ENCODE measurements around the gene PPP2R3A. TPM values are rescaled to one million over a fixed set of nuclear protein-coding genes. Genes with fewer than 3 reads are reported as not detected.
"Not testable (repeated sequence)": the region's sequence is repeated elsewhere in the genome, so short reads cannot be mapped to it uniquely, and the experiment has no call there.

The PPP2R3A gene
- total and polyA plus RNA-seq, 2 of the 13 experiments (the other 11 are each of a cell fraction or from before 2014, with no cell fraction given), result 0.07 to 0.12 TPM

DNA sequence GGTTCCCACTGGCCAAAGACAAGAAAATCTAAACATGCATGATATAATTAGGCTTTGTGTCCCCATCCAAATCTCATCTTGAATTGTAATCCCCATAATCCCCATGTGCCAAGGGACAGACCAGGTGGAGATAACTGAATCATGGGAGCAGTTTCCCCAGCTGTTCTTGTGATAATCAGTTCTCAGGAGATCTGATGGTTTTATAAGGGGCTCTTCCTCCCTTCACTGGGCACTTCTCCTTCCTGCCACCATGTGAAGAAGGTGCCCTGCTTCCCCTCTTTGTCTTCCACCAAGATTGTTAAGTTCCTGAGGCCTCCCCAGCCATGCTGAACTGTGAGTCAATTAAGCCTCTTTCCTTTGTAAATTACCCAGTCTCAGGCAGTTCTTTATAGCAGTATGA lies 198.1 kb downstream of the PPP2R3A start:
- Histone ChIP-seq H3K4me1 (ENCODE audit: insufficient read depth, low read length) (peaks cover 15% of the 10 kb centered on the region), H3K79me2 (ENCODE audit: insufficient read depth, low read length) (peaks cover 96% of the 10 kb centered on the region), H4K20me1 (ENCODE audit: insufficient read depth, low read length) (peaks cover 67% of the 10 kb centered on the region)
- in situ Hi-C loops (cut with HindIII; ENCODE audit: extremely low pct_ligation_motif_present, low pct_unique_long_range_greater_than_20kb); CTCF ChIA-PET (ENCODE audit: low intra/inter-chr PET ratio, low total read pairs); POLR2A ChIA-PET; H3K4me3 ChIP-seq (replicated peaks in 1 of 3; ENCODE audit: insufficient read depth in 1 of 3, low read depth in 2 of 3, low read length in 3 of 3); intact Hi-C loops (cut with micrococcal nuclease; ENCODE audit: unreplicated experiment); H3K36me3 ChIP-seq (replicated peaks in 1 of 2; ENCODE audit: control insufficient read depth in 1 of 2, insufficient read depth in 2 of 2, low read length in 2 of 2); H3K9me3 ChIP-seq (ENCODE audit: low read length); H2AFZ ChIP-seq (ENCODE audit: low read length); FAIRE-seq; BruUV-seq (replicated peaks); H3K9ac ChIP-seq (ENCODE audit: insufficient read depth, low read depth, low read length); DNase-seq (ENCODE audit: low spot score); H3K4me2 ChIP-seq (ENCODE audit: low read depth, low read length); H3K27me3 ChIP-seq (ENCODE audit: control insufficient read depth in 1 of 2, insufficient read depth in 2 of 2, low read length in 2 of 2); ATAC-seq; H3K27ac ChIP-seq (ENCODE audit: extremely low read length, insufficient read depth, low read length): not testable (repeated sequence)

DNA sequence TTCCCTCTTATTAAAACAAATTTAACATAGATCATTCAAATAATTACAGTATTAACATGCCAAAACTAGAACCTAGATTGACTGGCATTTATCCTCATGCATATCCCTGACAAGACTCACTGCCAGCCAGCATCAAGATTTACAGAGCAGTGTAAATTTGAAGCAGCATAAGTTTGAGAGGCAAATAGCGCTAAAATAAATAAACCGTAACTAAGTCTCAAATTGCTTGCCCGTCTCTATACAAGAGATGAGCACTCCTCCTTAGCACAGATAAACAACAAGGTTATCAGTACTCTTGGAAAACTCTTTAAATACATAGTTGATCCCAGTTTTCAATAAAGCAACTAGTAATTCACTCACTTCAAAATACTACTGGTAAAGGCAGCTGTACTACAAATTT lies 201.0 kb downstream of the PPP2R3A start:
- Histone ChIP-seq H3K9me3 (ENCODE audit: low read length) (no peaks in the 10 kb centered on the region), H3K27me3 (ENCODE audit: control insufficient read depth in 1 of 2, insufficient read depth in 2 of 2, low read length in 2 of 2) (no peaks in the 10 kb centered on the region), H3K4me1 (ENCODE audit: insufficient read depth, low read length) (peaks cover 15% of the 10 kb centered on the region), H4K20me1 (ENCODE audit: insufficient read depth, low read length) (peaks cover 66% of the 10 kb centered on the region), H3K27ac (ENCODE audit: extremely low read length, insufficient read depth, low read length) (no peak overlapping the region), H3K4me3 (replicated peaks in 1 of 3; ENCODE audit: insufficient read depth in 1 of 3, low read depth in 2 of 3, low read length in 3 of 3) (no peak overlapping the region), H3K4me2 (ENCODE audit: low read depth, low read length) (no peak overlapping the region), H3K9ac (ENCODE audit: insufficient read depth, low read depth, low read length) (no peak overlapping the region), H3K36me3 (replicated peaks in 1 of 2; ENCODE audit: control insufficient read depth in 1 of 2, insufficient read depth in 2 of 2, low read length in 2 of 2) (no peaks in the 10 kb centered on the region), H3K79me2 (ENCODE audit: insufficient read depth, low read length) (peaks cover 94% of the 10 kb centered on the region), H2AFZ (ENCODE audit: low read length) (no peak overlapping the region)
- WGBS (ENCODE audit: low lambda C conversion rate), result 91% methylated on average over 3 of the region's 3 CpGs
- TF ChIP-seq TBX3 (IDR thresholded peaks at IDR 0.05; ENCODE audit: borderline replicate concordance) (no peak), DNMT1 (CRISPR knock-in tag; IDR thresholded peaks at IDR 0.05) (no peak), CC2D1A (CRISPR knock-in tag; IDR thresholded peaks at IDR 0.05) (no peak), GFI1 (CRISPR knock-in tag; IDR thresholded peaks at IDR 0.05; ENCODE audit: borderline replicate concordance) (no peak), ZNF564 (CRISPR knock-in tag; IDR thresholded peaks at IDR 0.05) (no peak), SOX13 (IDR thresholded peaks at IDR 0.05) (no peak), SOX13 (CRISPR knock-in tag; conservative IDR thresholded peaks at IDR 0.05 in 1 of 2, IDR thresholded peaks at IDR 0.05 in 1 of 2) (no peak), ZNF660 (CRISPR knock-in tag; IDR thresholded peaks at IDR 0.05; ENCODE audit: borderline replicate concordance, low read depth) (no peak)
- TF ChIP-seq, protein P1, sequence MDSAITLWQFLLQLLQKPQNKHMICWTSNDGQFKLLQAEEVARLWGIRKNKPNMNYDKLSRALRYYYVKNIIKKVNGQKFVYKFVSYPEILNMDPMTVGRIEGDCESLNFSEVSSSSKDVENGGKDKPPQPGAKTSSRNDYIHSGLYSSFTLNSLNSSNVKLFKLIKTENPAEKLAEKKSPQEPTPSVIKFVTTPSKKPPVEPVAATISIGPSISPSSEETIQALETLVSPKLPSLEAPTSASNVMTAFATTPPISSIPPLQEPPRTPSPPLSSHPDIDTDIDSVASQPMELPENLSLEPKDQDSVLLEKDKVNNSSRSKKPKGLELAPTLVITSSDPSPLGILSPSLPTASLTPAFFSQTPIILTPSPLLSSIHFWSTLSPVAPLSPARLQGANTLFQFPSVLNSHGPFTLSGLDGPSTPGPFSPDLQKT (CRISPR knock-in tag; IDR thresholded peaks at IDR 0.05; ENCODE audit: borderline replicate concordance), result no peak
- TF ChIP-seq, protein P2, sequence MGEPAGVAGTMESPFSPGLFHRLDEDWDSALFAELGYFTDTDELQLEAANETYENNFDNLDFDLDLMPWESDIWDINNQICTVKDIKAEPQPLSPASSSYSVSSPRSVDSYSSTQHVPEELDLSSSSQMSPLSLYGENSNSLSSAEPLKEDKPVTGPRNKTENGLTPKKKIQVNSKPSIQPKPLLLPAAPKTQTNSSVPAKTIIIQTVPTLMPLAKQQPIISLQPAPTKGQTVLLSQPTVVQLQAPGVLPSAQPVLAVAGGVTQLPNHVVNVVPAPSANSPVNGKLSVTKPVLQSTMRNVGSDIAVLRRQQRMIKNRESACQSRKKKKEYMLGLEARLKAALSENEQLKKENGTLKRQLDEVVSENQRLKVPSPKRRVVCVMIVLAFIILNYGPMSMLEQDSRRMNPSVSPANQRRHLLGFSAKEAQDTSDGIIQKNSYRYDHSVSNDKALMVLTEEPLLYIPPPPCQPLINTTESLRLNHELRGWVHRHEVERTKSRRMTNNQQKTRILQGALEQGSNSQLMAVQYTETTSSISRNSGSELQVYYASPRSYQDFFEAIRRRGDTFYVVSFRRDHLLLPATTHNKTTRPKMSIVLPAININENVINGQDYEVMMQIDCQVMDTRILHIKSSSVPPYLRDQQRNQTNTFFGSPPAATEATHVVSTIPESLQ (CRISPR knock-in tag; conservative IDR thresholded peaks at IDR 0.05), result no peak
- TF ChIP-seq, protein P3, sequence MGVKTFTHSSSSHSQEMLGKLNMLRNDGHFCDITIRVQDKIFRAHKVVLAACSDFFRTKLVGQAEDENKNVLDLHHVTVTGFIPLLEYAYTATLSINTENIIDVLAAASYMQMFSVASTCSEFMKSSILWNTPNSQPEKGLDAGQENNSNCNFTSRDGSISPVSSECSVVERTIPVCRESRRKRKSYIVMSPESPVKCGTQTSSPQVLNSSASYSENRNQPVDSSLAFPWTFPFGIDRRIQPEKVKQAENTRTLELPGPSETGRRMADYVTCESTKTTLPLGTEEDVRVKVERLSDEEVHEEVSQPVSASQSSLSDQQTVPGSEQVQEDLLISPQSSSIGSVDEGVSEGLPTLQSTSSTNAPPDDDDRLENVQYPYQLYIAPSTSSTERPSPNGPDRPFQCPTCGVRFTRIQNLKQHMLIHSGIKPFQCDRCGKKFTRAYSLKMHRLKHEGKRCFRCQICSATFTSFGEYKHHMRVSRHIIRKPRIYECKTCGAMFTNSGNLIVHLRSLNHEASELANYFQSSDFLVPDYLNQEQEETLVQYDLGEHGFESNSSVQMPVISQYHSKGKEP (CRISPR knock-in tag; IDR thresholded peaks at IDR 0.05), result no peak
- FAIRE-seq (no peak), DNase-seq (ENCODE audit: low spot score) (no peak), ATAC-seq (no peak)
- in situ Hi-C loops (cut with HindIII; ENCODE audit: extremely low pct_ligation_motif_present, low pct_unique_long_range_greater_than_20kb), result no loop called here
- ChIA-PET CTCF (ENCODE audit: low intra/inter-chr PET ratio, low total read pairs) (no interaction called here), POLR2A (no interaction called here)
- intact Hi-C loops (cut with micrococcal nuclease; ENCODE audit: unreplicated experiment), result no loop called here
- BruUV-seq (replicated peaks), result no TSS peak

Data from HepG2 (cell line).